ENCODE measurements around the gene VIL1.
A peak's percentile ranks its signal among the peaks of the same experiment; 100 is the strongest.

The VIL1 gene

DNA sequence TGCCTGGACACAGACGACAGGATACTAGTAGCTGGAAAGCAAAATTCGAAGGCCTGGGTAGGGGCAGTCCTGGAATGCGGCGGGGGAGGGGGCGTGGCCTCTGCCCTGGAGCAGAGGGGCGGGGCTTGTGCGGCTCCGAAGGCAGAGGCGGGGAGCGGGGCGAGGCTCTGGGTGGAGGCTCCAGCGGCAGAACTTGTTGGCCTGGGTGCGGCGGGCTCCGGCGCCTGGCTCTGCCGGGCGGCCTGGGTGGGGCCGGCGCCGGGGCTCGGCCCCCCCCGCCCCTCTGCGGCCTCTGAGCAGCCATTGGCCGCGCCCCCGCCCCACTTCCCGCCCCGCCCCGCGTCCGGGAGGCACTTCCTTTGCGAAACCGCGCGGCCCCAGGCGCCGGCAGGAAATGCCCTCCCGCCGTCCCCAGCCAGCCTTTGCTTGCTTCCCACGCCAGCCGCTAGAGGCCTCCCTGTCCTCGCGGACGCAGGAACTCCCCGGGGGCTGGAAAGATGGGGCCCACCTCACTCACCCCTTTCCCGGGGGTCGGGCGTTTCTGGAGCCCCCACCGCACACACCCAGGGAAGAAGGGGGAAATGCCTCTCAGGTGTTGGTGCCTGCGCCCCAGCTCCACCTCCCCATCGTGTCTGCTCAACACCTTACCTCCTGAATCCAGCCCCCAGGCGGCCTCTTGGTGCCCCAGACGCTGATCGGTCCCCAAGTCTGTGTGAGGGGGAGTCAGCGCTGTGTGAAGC is 12.5 kb upstream of the VIL1 start:
- peak; percentile 69 for DNase-seq (ENCODE audit: low read depth)

DNA sequence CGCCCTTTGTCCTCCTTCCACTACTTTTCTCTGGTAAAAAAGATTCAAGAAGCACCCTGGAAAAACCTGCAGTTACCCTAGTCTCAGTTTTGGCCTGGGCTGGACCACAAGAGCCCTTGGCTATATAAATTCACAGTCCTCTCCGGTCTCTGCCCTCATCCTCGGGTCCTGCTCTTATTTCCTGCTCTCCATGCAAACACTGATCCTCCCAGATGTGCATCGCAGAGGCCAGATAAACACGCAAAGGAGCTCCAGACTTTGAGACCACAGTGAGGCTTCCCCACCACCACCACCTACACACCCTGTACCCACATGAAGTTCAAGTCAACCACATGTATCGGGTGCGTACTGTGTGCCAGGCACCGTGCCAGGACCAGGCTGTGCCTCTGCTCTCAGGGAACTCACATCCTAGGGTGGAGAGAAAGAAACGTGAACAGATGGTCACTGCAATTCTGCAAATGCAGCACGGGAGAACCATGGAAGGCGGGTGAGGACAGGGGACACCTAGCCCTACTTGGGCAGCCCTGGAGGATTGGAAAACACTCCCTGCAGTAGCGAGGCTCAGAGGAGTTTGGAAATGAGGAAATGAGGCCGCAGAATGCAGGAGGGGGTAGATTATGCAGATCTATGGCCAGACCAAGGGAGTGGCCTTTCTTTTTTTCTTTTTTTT is 11.8 kb upstream of the VIL1 start:
- DNase-seq (ENCODE audit: low read depth): no peak

DNA sequence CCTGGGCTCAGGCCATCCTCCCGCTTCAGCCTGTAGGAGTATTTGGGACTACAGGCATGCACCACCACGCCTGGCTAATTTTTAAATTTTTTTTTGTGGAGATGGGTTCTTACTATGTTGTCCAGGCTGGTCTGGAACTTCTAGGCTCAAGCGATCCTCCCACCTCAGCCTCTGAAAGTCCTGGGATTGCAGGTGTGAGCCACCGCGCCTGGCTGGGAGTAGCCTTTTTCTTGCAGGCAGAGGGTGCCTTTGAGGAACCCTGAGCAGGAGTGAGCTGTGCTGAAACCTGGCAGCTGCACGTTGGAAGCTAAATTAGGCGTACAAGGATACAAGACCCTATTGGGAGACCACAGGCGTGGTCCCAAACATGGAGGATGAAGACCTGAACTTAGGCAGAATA is 11.2 kb upstream of the VIL1 start:
- DNase-seq (ENCODE audit: low read depth): no peak

DNA sequence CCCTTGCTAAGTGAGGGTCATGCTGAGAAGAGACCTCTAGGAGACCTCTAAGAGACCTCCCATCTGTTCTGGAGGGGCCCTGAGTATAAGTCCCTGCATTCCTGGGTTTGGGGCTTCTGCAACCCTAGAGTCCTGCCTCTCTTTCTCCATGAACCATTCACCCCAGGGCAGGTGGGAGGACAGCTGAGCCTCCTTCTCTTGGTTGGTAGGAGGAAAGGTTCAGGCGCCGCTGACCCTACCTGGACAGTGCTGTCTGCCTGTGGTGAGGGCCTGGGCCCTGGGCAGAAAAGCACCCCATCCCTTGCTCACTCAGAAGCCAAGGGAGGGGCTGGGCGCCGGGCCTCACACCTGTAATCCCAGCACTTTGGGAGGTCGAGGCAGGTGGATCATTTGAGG is 604 bp upstream of the VIL1 start:
- no peak for DNase-seq (ENCODE audit: low read depth)

DNA sequence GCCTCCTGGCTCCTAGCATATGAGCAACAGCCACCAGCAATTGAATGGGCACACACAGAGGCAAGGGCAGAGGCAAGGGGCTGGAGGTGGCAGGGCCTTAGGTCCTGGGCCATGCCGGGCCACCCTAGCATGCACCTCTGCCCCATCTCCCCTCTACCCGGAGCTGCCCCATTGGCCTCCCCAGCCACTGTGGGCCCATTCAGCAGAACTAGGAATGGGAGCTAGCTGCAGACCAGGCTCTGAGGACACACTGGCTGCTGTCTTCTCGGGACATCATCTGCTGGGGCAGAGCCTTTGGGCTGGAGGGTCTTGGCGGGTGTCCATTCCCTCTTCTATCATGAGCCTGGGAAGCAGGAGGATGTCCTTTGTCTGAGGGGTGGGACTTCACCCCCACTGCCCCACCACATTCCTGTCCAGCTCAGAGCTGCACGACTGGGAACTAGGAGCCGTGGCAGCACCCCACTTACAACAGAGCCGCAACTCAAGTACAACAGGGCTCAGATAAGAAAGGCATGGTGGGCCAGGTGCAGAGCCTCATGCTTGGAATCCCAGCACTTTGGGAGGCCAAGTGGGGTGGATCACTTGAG is 800 bp downstream of the VIL1 start:
- DNase-seq (ENCODE audit: low read depth): no peak

DNA sequence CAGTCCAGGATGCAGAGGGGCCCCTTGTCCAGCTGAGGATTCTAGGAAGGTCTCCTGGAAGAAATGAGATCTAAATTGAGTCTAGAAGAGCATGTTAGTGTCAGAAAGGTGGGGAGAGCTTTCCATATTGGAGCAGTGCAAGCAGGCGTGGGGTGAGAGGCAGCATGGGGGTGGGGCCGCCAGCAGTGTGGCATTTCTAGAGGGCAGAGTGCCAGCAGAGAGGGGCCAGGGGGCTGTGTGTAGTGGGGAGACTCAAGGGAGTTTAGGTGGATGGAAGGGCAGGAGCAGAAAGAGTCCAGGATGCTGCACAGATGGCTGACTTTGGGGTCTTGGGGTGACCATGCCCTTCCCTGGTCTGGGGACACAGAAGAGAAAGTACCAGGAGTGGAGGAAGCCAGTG is 2.1 kb downstream of the VIL1 start:
- no peak for DNase-seq (ENCODE audit: low read depth)

DNA sequence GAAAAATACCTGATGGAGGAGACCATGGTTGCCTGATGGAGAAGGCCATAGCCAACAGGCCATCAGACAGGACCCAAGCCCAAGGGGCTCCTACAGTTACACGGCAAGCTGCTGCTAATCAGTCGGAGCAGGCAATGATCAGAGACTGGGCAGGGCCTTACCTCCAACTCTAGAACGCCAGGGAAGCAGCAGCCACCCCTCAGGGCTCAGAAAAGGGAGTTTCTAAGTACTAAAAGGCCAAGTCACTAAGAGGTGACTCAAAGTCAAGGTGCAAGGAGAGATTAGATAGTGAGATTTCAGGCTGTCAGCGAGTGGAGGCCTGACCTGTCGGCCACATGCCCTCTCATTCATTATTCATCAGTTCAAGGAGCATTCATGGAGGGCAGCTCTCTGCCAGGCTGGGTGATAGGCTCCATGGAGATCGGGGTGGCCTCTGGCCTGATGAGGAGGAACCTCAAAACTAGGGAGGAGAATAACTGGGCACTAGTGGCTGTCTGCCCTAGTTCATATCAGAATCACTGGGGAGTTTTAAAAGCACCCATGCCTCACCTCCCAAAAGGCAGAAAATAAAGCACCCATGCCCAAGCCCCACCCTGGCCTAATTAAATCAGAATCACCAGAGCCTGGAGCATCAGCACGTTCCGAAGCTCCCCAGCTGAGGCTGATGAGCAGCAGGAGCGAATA is 3.6 kb downstream of the VIL1 start:
- no peak for DNase-seq (ENCODE audit: low read depth)

DNA sequence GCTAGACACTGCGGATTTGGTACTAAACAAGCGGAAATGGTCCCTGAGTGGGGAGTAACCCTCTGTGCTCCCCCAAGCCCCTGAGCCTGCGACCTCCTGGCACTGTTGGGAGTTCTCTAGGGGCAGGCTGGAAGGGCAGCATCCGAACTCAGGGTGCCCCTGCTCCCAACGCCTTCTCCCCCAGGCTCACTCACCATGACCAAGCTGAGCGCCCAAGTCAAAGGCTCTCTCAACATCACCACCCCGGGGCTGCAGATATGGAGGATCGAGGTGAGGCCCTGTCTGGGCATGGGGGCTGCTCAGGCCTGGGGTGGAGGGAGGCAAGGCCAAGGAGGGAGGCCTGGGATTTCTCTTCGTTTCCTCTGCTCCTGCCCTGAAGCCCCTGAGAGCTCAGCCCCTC is 4.7 kb downstream of the VIL1 start:
- no peak for DNase-seq (ENCODE audit: low read depth)

DNA sequence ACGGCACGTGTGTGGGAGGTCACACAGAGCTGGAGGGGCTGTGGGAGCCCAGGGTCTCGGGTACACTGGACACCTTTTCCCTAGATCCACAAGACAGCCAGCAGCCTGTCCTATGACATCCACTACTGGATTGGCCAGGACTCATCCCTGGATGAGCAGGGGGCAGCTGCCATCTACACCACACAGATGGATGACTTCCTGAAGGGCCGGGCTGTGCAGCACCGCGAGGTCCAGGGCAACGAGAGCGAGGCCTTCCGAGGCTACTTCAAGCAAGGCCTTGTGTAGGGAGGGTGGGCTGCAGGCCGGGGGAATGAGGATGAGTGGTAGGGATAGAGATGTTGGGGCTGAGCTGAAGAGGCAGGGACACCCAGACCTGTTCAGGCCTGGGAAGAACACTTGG is 6.6 kb downstream of the VIL1 start:
- DNase-seq (ENCODE audit: low read depth): no peak

DNA sequence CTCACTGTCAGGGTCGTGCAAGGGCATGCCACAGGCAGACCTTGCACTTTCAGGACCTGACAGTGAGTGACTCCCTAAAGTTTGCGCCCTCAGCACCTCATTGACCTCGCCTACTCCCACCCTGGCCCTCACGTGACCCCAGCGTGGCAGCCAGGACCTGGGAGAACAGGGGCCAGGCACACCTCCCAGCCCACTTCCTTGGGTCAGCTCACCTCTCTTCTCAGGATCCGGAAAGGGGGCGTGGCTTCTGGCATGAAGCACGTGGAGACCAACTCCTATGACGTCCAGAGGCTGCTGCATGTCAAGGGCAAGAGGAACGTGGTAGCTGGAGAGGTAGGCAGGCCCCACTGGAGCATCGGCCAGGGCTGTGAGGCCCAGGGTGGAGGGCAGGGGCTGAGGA is 8.8 kb downstream of the VIL1 start:
- no peak for DNase-seq (ENCODE audit: low read depth)

DNA sequence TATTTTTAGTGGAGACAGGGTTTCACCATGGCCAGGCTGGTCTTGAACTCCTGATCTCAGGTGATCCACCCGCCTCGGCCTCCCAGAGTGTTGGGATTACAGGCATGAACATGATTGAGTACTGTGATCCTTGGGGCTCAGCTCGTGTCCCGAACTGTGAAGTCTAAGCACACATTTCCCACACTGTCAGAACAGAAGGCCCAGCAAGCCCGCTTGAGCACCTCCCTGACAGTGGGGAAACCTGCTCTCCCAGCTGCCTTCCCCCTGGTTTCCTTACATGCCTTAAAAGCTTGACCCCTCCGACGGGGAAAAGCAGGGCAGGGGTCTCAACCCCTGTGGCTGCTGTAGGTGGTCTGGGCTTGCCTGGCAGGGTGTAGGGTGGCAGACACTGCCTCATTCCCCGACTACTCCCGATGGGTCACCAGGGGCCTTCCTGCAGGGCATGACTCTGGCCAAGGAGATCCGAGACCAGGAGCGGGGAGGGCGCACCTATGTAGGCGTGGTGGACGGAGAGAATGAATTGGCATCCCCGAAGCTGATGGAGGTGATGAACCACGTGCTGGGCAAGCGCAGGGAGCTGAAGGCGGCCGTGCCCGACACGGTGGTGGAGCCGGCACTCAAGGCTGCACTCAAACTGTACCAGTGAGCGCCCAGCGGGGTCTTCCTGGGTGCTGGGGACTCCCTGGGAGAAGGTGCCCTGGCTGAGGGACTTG is 10.1 kb downstream of the VIL1 start:
- no peak for DNase-seq (ENCODE audit: low read depth)

DNA sequence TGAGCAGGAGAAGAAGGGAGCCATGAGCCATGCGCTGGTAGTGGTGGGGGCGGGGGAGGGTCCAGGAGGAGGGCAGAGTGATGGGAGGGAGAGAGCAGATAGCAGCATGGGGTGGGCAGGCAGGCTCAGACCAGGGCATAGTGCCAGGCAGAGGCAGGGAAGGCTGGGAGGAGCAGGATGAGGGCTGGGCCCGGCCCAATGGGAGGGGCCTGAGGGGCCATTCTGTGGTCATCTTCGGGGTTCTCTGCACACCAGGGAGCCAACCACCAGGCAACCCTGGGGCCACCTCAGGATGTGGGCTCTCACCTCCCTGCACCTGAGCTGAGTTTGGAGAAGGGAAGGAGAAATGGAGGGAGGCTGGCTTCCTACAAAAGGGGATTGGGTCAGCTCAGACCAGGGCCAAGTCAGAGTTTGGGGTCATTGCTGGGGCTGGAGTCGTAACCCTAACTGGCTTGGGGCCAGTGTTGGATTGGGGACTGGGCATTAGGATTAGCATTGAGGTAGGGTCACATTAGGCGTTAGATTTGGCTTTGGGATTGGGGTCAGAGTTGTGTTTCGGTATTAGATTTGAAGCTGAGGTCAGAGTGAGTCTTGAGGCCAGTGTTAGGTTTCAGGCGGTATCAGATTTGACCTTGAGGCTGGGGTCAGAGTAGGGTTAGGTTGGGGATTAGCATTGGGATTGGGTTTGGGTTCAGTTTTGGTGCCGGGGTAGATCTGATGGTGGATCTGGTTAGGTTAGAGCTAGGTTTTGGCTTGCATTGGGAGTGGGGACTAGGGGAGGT is 11.2 kb downstream of the VIL1 start:
- no peak for DNase-seq (ENCODE audit: low read depth)

DNA sequence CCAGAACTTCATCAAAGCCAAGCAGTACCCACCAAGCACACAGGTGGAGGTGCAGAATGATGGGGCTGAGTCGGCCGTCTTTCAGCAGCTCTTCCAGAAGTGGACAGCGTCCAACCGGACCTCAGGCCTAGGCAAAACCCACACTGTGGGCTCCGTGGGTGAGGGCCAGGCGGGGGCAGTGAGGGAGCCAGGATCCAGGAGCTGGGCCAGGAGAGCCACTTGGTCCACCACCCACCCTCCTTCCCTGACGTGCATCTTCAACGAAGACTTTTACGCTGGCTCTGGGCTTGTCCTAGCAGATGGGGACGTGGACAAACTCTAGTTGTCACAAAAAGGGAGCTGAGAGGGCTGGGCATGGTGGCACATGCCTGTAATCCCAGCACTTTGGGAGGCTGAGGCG is 11.8 kb downstream of the VIL1 start:
- DNase-seq (ENCODE audit: low read depth): no peak

DNA sequence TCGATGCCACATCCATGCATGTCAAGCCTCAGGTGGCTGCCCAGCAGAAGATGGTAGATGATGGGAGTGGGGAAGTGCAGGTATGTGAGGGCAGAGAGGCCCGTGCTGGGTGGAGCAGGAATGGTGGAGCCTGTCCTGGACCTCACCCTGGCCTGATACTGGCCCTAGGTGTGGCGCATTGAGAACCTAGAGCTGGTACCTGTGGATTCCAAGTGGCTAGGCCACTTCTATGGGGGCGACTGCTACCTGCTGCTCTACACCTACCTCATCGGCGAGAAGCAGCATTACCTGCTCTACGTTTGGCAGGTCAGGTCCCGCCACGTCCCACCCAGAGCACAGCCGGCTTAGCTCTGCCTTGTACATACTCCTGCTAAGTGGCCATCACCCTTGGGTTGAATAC is 13.0 kb downstream of the VIL1 start:
- DNase-seq (ENCODE audit: low read depth): no peak

DNA sequence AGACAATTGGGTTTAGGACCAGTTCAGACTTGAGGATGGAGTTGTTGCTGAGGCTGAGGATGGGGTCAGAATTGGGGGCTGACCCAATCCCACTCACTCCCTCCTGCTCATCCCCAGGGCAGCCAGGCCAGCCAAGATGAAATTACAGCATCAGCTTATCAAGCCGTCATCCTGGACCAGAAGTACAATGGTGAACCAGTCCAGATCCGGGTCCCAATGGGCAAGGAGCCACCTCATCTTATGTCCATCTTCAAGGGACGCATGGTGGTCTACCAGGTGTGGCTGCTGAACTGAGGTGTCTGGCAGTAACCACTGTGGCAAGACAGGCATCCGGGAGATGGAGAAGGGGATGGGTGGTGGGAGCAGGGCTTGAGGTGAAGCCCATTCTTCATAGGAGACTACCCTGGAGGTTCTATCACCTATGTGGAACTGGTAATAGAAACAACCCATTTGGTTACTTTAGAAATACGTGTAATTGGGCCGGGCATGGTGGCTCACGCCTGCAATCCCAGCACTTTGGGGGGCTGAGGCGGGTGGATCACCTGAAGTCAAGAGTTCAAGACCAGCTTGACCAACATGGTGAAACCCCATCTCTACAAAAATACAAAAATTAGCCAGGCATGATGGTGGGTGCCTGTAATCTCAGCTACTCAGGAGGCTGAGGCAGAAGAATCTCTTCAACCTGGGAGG is 13.9 kb downstream of the VIL1 start:
- no peak for DNase-seq (ENCODE audit: low read depth)

DNA sequence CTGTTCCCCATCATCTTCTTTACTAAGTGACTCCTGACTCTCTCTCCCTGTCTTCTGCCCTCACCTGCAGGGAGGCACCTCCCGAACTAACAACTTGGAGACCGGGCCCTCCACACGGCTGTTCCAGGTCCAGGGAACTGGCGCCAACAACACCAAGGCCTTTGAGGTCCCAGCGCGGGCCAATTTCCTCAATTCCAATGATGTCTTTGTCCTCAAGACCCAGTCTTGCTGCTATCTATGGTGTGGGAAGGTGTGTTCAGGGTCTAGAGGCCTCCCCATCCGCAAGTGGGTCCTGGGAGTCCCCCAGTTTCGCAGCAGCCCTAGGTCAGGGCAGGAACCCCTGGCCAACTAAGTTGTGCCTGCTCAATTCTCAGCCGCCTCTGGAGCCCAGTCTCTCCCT is 15.5 kb downstream of the VIL1 start:
- DNase-seq (ENCODE audit: low read depth): no peak

DNA sequence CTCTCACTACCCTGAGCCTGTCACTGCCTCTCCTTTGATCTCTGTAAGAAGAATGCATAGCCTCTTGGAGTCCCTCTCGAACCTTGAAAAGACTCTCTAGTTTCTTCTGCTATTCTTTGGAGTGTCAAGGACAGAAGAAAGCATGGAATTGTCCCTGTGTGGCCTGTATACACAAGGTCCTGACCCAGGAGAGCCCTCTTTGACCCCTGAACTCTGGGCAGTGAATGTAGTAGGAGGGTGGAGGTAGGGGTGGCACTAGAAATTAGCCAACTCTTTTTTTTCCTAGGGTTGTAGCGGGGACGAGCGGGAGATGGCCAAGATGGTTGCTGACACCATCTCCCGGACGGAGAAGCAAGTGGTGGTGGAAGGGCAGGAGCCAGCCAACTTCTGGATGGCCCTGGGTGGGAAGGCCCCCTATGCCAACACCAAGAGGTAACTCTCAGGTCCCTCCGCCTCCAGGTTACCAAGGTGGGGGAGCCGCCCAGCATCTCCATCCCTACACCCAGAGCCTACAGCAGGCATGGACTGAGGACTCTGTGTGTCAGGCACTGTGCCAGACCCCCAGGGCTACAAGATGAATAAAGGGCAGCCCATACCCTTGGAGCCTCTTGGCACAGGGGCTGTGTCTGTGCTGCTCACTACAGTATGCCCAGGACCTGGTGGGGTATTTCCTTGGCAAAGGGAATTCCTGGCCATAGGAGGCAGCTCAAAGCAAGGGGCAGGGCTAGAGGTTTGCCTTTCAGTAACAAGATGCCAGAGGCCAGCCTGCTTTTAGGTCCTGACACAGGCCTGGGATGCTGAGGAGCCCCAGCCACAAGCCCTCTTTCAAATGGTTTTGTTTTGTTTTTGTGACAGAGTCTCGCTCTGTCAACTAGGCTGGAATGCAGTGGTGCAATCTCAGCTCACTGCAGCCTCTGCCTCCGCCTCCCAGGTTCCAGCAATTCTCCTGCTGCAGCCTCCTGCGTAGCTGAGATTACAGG is 16.4 kb downstream of the VIL1 start:
- DNase-seq (ENCODE audit: low read depth): no peak

DNA sequence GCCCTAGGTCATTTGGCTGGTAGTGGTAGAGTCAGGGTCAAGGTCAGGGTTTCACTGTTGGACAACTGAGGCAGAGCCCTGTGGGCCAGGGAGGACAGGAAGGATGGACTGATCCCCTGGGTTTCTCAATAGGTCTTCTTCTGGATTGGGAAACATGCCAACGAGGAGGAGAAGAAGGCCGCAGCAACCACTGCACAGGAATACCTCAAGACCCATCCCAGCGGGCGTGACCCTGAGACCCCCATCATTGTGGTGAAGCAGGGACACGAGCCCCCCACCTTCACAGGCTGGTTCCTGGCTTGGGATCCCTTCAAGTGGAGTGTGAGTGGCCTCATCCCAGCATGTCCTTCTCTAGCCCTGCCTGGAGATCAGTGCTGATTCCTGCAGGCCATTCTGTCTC is 18.1 kb downstream of the VIL1 start:
- no peak for DNase-seq (ENCODE audit: low read depth)

DNA sequence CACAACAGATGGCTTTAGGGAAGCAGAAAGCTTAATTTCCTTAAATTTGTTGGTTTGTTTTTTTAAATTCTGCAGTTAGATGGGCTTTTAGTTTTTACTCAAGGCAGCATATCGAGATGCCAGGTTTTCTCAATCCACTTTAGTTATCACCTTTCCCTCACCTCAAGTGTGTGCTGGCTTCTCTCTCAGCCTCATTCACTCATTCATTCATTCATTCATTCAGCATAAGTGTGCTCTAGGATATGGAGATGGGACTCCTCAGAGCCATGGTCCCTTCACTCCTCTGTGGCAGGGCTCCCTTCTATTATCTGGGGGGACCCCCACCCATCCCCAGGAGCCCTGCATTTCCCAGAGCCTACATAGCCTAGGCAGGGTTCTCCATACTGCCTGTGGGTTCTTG is 19.0 kb downstream of the VIL1 start:
- DNase-seq (ENCODE audit: low read depth): no peak

DNA sequence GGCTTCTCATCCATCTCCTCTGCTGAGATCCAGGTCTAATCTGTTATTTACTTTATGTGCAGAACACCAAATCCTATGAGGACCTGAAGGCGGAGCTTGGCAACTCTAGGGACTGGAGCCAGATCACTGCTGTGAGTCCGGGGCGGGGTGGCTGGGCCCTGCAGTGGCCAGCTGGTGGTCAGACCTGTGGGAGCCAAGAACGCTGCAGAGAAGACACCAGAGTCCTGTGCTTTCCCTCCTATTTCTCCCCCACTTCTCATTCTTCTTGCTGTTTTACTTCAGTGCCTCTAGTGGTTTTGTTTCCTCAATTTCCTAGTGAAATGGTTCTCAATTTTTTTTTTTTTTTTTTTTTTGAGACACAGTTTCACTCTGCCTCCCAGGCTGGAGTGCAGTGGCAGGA is 19.7 kb downstream of the VIL1 start:
- DNase-seq (ENCODE audit: low read depth): no peak
